Glomerular visceral epithelial cell (primary cell): Measurements from ENCODE around the gene HSD11B1L.
"Not testable (repeated sequence)": the region's sequence is repeated elsewhere in the genome, so short reads cannot be mapped to it uniquely, and the experiment has no call there.

Source experiments
- DNase-seq: peaks from one replicate; pipeline ENCODE4 v3.0.0-alpha.2; 2016; ENCODE audit errors: extremely low spot score

HSD11B1L gene

DNA sequence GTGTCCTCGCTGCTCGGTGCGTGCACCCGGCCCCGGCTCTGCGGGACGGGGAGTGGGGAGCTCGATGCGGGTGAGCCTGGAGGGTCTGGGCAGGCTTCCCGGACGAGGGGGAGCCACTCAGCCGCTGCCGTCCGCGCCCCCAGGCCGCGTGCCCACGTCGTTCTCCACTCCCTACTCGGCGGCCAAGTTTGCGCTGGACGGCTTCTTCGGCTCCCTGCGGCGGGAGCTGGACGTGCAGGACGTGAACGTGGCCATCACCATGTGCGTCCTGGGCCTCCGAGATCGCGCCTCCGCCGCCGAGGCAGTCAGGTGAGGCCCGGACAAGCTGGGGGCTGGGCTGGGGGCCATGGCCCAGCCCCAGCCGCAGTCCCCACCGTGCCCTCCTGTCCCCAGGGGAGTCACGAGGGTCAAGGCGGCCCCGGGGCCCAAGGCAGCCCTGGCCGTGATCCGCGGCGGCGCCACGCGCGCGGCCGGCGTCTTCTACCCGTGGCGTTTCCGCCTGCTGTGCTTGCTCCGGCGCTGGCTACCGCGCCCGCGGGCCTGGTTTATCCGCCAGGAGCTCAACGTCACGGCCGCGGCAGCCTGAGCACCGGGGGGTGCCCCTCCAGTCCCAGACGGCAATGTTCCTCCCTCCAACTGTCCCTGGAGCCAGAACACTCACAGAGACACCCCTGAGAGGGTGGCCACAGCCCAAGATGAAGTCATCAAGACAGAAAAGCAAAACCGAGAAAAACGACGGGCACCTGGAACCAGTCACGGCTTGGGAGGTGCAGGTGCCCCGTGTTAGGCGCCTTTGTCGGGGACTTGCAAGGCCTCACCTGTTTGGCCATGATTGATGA lies 6.8 kb downstream of the HSD11B1L start:
- DNase-seq, result no peak

GRCh38 chr19:5688262-5688881 lies 7.5 kb downstream of the HSD11B1L start:
- not testable (repeated sequence) for DNase-seq

GRCh38 chr19:5690125-5690954 lies 9.5 kb downstream of the HSD11B1L start, which contains the start of gene RPL36:
TSS of gene RPL36 (plus strand) at chr19:5690295. CDS start at chr19:5690508, 213 bp downstream.
- peak; percentile 98 for DNase-seq

GRCh38 chr19:5690955-5691821 lies 10.4 kb downstream of the HSD11B1L start:
- peak; percentile 61 for DNase-seq

- peak; percentile 30 for DNase-seq
These were observed 11.2 kb downstream of the HSD11B1L start for GRCh38 chr19:5691822-5692722.

DNA sequence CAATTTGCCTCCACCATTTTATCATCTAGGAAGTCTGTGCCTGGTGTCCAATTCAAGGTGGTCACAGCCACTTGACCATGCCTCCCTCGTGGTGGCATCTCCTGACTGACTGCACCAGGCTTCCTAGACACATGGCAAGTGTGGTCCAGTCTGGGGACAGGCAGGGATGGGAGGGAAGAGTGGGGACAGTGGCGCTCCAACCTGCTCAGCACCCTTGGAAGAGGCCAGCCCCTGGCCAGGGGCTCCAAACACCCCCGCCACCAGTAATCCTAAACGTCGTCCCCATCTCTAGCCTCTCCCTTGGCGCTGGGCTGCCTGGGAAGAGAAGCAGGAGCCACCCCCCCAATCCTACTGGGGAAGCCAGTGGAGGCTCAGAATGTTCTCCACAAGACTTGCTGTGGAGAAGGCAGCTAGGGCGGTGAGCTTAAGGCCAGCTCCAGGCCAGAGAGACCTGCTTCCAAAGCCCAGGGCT lies 11.9 kb downstream of the HSD11B1L start:
- DNase-seq, result no peak

- DNase-seq, result no peak
These were observed 12.7 kb downstream of the HSD11B1L start for GRCh38 chr19:5693195-5694166.

DNA sequence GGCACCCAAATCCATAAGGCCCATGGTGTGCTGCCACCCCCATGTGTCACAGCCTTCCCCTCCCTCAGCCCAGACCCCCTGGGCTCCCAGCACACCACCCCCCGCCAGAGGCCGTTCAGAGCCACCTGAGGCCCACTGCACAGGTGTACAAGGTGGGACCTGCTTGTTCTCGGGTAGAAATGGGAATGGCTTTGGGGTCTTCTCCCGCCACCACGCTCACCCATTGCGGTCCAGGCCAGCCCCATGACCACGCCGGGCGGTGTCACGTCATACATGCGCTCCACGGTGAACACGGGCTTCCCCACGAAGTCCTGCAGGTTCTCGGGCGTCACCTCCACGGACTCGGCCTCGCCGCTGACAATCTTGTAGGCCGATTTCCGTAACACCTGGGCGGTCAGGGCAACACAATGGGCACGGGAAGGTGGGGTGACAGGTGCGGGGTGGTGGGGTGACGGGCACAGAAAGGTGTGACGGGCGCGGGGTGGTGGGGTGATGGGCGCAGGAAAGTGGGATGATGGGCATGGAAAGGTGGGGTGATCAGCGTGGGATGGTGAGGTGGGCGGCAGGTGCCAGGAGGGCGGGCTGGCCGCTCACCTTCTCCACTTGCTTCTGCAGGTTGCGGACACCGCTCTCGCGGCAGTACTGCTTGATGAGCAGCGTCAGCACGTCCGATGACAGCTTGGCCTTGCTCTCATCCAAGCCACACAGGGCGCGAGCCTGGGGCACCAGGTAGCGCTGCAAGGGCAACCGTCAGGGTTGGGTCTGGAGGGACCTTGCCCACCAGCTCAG lies 13.5 kb downstream of the HSD11B1L start:
- no peak for DNase-seq

DNA sequence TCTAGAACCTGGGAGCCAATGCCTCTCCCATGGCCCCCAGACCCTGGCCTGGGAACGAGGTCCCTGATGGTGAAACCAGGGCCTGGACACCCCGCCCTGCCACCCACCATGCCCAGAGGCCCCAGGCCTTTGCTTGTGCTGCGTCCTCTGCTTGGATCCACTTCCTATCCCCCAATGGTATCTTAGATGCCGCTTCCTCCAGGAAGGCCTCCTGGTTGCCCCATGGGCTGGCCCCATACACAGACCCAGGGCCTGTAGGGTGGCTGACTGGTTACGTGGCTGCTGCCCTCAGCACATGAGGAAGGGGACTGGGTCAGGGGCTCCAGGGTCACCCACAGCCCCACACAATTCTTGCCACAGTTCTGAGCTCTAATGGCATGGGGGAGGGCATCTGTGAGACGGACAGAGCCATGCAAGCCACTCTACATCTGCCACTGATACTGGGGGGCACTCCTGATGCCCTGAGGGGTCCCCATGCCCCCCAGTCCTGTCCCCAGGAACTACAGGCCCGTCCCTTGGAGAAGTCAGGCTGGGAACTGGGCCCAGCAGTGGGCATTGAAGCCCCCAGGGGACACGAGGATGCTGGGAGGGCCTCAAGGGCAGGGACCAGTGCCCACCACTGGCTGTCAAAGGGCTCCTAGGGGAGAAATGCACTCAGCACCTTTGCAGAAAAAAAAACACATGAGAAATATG lies 14.3 kb downstream of the HSD11B1L start:
- DNase-seq, result no peak

- DNase-seq, result no peak
These were observed 14.9 kb downstream of the HSD11B1L start for GRCh38 chr19:5695649-5696195.

DNA sequence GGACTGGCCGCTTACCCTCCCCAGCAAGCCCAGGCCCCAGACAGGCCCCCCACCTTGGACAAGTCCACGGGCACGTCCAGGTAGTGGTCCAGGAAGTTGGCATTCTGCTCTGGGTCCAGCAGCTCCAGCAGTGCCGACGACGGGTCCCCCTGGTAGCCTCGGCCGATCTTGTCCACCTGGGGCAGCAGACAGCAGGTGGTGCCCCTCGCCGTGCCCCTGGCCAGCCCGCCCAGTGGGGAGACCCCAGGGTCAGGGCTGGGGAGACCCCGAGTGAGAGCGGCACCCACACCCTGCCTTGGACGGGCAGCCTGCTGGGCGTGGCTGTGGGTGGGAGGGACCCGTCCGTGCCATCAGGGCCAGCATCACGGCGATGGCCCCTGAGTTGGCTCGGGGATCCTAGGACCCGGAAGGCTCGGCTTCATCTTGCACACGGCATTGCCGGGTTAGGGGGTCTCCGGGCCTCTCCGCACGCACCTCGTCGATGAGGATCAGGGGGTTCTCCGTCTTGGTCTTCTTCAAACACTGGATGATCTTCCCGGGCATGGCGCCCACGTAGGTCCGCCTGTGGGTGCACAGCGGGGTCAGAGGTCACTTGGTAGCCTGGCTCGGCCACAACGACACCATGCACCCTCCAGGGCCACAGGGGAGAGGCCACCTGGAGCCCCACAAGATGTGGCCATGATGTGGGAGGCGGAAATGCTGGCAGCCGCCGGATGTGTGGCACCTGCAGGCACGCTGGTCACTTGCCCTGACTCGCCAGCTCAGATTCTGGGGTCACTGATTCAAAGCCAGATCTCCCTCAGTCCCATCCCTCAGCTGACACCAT lies 15.6 kb downstream of the HSD11B1L start:
- no peak for DNase-seq

- no peak for DNase-seq
These were observed 16.4 kb downstream of the HSD11B1L start for GRCh38 chr19:5697022-5697889.

GRCh38 chr19:5697890-5698634 lies 17.2 kb downstream of the HSD11B1L start:
- DNase-seq, result no peak

GRCh38 chr19:5698635-5699422 lies 18.0 kb downstream of the HSD11B1L start:
- no peak for DNase-seq
